ENCODE results near the gene ENTR1.

The ENTR1 gene

GRCh38 chr9:136358888-136359287 lies 51.5 kb downstream of the ENTR1 start:
- no peak for DNase-seq

DNA sequence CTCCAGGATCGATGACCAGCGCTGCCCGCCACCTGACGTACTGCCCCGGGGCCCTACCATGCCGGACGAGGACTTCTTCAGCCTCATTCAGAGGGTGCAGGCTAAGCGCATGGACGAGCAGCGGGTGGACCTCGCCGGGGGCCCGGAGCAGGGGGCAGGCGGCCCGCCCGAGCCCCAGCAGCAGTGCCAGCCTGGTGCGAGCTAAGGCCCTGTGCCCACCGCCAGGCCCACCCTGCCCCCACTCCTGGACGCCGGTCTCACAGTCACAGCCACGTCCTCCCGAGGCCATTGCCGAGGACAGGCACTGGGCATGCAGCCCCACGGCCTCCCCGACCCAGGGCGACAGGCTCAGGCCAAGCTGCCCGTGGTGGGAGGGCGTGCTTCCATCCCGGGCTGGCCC lies 52.4 kb downstream of the ENTR1 start:
- DNase-seq = no peak

DNA sequence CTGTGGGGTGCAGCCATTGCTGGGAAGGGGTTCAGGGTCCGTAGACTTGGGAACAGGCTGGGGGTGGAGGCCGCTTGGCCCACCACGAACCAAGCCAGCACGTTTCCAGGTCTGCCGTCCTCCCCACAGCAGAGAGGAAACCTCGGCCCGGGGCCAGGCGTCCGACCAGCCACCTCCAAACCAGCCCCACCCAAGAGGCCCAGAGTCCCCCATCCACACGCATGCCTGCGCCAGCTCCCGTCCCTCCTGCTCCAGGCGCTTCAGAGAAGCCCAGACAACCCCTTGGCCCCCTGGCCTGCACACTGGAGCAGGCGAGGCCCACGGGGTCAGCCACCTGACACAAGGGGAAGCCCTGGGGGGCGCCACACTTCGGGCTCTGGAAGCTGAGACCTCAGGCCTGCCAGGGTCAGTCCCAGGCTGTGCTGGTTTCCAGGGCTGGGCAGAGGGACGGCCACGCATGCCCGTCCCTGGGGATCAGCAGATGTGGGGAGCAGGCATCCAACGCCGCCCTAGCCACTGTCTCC lies 53.1 kb downstream of the ENTR1 start:
- no peak for DNase-seq

GRCh38 chr9:136355616-136356557 lies 54.5 kb downstream of the ENTR1 start:
- no peak for DNase-seq

- DNase-seq = peak; percentile 39
Measured at GRCh38 chr9:136354592-136355085, 55.8 kb downstream of the ENTR1 start.

DNA sequence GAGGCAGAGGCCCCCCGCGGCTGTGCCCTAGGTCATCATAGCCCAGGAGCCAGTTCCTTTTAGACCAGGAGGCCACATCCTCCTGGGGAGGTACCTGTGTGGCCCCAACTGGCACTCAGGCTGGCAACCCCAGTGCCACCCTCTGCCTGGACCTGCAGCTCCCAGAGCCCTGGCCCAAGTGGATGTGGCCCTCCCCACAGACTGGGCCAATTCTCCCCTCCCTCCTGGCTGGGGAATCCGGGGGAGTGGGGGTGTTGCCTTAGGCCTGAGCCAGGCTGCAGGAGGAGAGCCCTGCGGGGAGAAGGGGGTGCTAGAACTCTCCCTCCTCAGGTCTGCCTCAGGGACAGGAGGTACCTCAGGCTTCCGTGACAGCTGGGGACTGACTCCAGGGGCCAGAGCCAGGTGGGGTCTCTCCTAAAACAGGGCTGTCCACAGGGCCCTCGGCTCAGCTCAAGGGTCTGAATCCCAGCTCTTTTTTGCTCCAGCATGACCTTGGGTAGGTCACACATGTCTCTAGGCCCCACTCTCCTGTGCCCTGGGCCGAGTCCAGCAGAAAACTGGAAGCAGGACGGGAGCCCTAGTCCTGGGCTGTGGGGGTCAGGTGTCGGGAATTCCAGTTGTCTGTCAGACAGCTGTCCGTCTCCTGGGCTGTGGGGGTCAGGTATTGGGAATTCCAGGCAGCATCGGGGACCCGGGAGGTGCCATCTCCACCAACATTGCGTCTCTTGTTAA lies 56.5 kb downstream of the ENTR1 start:
- no peak for DNase-seq

DNA sequence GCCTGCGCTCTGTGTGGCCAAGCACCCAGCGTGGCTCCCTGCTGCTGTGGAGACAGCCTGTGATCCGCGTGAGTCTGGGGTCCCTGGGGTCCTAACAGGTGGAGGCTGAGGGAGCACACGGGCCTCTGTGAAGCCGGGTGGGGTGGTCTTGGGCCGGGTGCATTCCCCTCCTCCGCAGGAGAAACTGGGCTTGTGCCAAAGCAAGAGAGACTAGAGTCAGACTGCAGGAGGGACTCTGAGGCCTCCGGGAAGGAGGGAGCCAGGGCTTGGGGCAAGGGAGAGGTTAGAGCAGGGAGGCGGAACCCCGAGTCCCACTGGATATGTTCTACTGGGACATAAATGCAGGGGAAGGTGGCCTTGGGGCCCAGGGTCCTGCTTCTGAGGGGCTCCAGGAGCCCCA lies 57.3 kb downstream of the ENTR1 start:
- DNase-seq = no peak

DNA sequence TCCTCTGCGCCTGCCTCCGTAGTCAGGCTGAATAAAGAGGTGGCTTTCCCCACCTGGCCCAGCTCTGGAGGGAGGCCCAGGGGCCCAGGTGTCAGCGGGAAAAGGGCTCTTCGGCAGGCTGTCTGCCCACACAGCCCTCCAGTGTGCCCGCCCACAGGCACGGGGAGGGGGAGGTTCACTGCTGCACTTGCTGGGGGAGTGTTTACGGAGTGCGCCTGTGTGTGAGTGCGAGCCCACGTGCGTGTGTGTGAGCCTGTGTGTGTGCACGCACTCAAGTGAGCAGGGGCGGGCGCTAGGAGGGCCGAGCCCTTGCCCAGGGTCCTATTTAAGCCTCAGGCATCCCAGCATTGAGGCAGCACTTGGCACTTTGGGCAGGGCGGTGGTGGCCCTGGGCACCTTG lies 57.7 kb downstream of the ENTR1 start:
- no peak for DNase-seq

Data from fibroblast of skin of right biceps (primary cell).